ENCODE measurements around the gene REXO5. TPM values are rescaled to one million over a fixed set of nuclear protein-coding genes. Genes with fewer than 3 reads are reported as not detected.

The REXO5 gene

GRCh38 chr16:20897922-20898321 lies 91.6 kb downstream of the REXO5 start:
- peak; percentile 54 for DNase-seq
- no peak overlapping the region for H3K4me2 ChIP-seq (ENCODE audit: low read length)
- H2BK5ac ChIP-seq (ENCODE audit: low read length): no peak overlapping the region
- no peak overlapping the region for H2BK15ac ChIP-seq (replicated peaks; ENCODE audit: low read depth)
- no peaks in the 10 kb centered on the region for H3K27me3 ChIP-seq (ENCODE audit: insufficient read depth, low read length, poor library complexity)
- H3K79me2 ChIP-seq (ENCODE audit: control insufficient read depth, insufficient read depth, low read length): peaks cover 41% of the 10 kb centered on the region
- no peak overlapping the region for H4K5ac ChIP-seq (ENCODE audit: low read length)
- no peak overlapping the region for H3K27ac ChIP-seq (ENCODE audit: low read depth, low read length)
- peaks cover 24% of the 10 kb centered on the region for H3K79me1 ChIP-seq (ENCODE audit: low read length)
- H3K4ac ChIP-seq (ENCODE audit: low read depth, low read length): no peak overlapping the region
- H3K4me3 ChIP-seq (ENCODE audit: low read length): no peak overlapping the region
- H3K56ac ChIP-seq (ENCODE audit: low read length): no peak overlapping the region
- H3K23ac ChIP-seq (ENCODE audit: low read length): peak overlapping the region; percentile 29
- H3K9ac ChIP-seq (ENCODE audit: low read length): peak overlapping the region; percentile 18
- H3K18ac ChIP-seq (ENCODE audit: low read length): no peak overlapping the region
- H3K4me1 ChIP-seq (ENCODE audit: control insufficient read depth, low read depth, low read length): peaks cover 2% of the 10 kb centered on the region
- no peak overlapping the region for H2AK5ac ChIP-seq (ENCODE audit: low read length)
- H2BK120ac ChIP-seq (ENCODE audit: low read depth, low read length): no peak overlapping the region
- no CpG with 5 or more reads among the region's 3 CpGs for WGBS (ENCODE audit: extremely low coverage, insufficient coverage, low lambda C conversion rate)
- H3K36me3 ChIP-seq (ENCODE audit: control insufficient read depth, insufficient read depth, low read length): no peaks in the 10 kb centered on the region
- H4K8ac ChIP-seq (ENCODE audit: low read depth, low read length): no peak overlapping the region

- no peak overlapping the region for H2AK5ac ChIP-seq (ENCODE audit: low read length)
- peak overlapping the region; percentile 61 for H3K4me2 ChIP-seq (ENCODE audit: low read length)
- WGBS (ENCODE audit: extremely low coverage, insufficient coverage, low lambda C conversion rate): no CpG with 5 or more reads among the region's 5 CpGs
- no peak overlapping the region for H2BK120ac ChIP-seq (ENCODE audit: low read depth, low read length)
- H3K4me3 ChIP-seq (ENCODE audit: low read length): peak overlapping the region; percentile 88
- no peak overlapping the region for H3K18ac ChIP-seq (ENCODE audit: low read length)
- DNase-seq: peak; percentile 44
- peaks cover 2% of the 10 kb centered on the region for H3K4me1 ChIP-seq (ENCODE audit: control insufficient read depth, low read depth, low read length)
- H3K79me2 ChIP-seq (ENCODE audit: control insufficient read depth, insufficient read depth, low read length): peaks cover 40% of the 10 kb centered on the region
- no peak overlapping the region for H3K27ac ChIP-seq (ENCODE audit: low read depth, low read length)
- no peak overlapping the region for H4K8ac ChIP-seq (ENCODE audit: low read depth, low read length)
- no peak overlapping the region for H3K4ac ChIP-seq (ENCODE audit: low read depth, low read length)
- H4K5ac ChIP-seq (ENCODE audit: low read length): no peak overlapping the region
- peaks cover 24% of the 10 kb centered on the region for H3K79me1 ChIP-seq (ENCODE audit: low read length)
- no peak overlapping the region for H2BK15ac ChIP-seq (replicated peaks; ENCODE audit: low read depth)
- H3K27me3 ChIP-seq (ENCODE audit: insufficient read depth, low read length, poor library complexity): no peaks in the 10 kb centered on the region
- H3K36me3 ChIP-seq (ENCODE audit: control insufficient read depth, insufficient read depth, low read length): no peaks in the 10 kb centered on the region
- peak overlapping the region; percentile 95 for H3K56ac ChIP-seq (ENCODE audit: low read length)
- H3K9ac ChIP-seq (ENCODE audit: low read length): peak overlapping the region; percentile 92
- no peak overlapping the region for H2BK5ac ChIP-seq (ENCODE audit: low read length)
- no peak overlapping the region for H3K23ac ChIP-seq (ENCODE audit: low read length)
Measured at GRCh38 chr16:20899071-20899470, 92.7 kb downstream of the REXO5 start.

Small RNA genes within 50 kb of the gene (small RNA-seq; reads per million reads assigned to genes)
- gene RF00618 (ENCODE audit: insufficient read depth) (not detected), gene RNU6-944P (ENCODE audit: insufficient read depth) (not detected)
